GF-D8 (cell line): ENCODE results near the gene SLC35A3.
"Not testable (repeated sequence)": the region's sequence is repeated elsewhere in the genome, so short reads cannot be mapped to it uniquely, and the experiment has no call there.

Experiments used
- DNase-seq: peaks from one replicate; lab custom pipeline; 2025; lab: John Stamatoyannopoulos, UW

Gene SLC35A3

GRCh38 chr1:99975529-99975928 lies 5.7 kb downstream of the SLC35A3 start:
- DNase-seq, result no peak

GRCh38 chr1:99977326-99977725 lies 7.5 kb downstream of the SLC35A3 start:
- DNase-seq, result not testable (repeated sequence)

GRCh38 chr1:99978218-99978617 lies 8.4 kb downstream of the SLC35A3 start:
- DNase-seq, result no peak

GRCh38 chr1:99979091-99979490 lies 9.3 kb downstream of the SLC35A3 start:
- no peak for DNase-seq

GRCh38 chr1:99980928-99981327 lies 11.1 kb downstream of the SLC35A3 start:
- no peak for DNase-seq

- DNase-seq, result no peak
Measured at GRCh38 chr1:99986656-99987225, 16.9 kb downstream of the SLC35A3 start.

- DNase-seq, result no peak
Measured at GRCh38 chr1:99988210-99988765, 18.5 kb downstream of the SLC35A3 start.

GRCh38 chr1:99992044-99992722 lies 22.4 kb downstream of the SLC35A3 start:
- no peak for DNase-seq

- no peak for DNase-seq
Measured at GRCh38 chr1:99992760-99993467, 23.1 kb downstream of the SLC35A3 start.

GRCh38 chr1:99993468-99993845 lies 23.7 kb downstream of the SLC35A3 start:
- DNase-seq, result no peak

- no peak for DNase-seq
Measured at GRCh38 chr1:99994496-99994895, 24.7 kb downstream of the SLC35A3 start.

- no peak for DNase-seq
Measured at GRCh38 chr1:99996951-99997350, 27.2 kb downstream of the SLC35A3 start.

- DNase-seq, result no peak
Measured at GRCh38 chr1:100001462-100001861, 31.7 kb downstream of the SLC35A3 start.

GRCh38 chr1:100005424-100005823 lies 35.6 kb downstream of the SLC35A3 start:
- DNase-seq, result no peak

GRCh38 chr1:100006688-100007087 lies 36.9 kb downstream of the SLC35A3 start:
- DNase-seq, result no peak

- DNase-seq, result no peak
Measured at GRCh38 chr1:100009458-100009857, 39.7 kb downstream of the SLC35A3 start.

- no peak for DNase-seq
Measured at GRCh38 chr1:100010804-100011203, 41.0 kb downstream of the SLC35A3 start.

- DNase-seq, result no peak
Measured at GRCh38 chr1:100019220-100019619, 49.4 kb downstream of the SLC35A3 start.

GRCh38 chr1:100023482-100023881 lies 53.7 kb downstream of the SLC35A3 start:
- no peak for DNase-seq

GRCh38 chr1:100027212-100027611 lies 57.4 kb downstream of the SLC35A3 start:
- no peak for DNase-seq

GRCh38 chr1:100028765-100029164 lies 59.0 kb downstream of the SLC35A3 start:
- no peak for DNase-seq

- DNase-seq, result peak; percentile 38
Measured at GRCh38 chr1:100034470-100034869, 64.7 kb downstream of the SLC35A3 start.

- DNase-seq, result no peak
Measured at GRCh38 chr1:100035214-100035613, 65.4 kb downstream of the SLC35A3 start.
